SKM-1 (cell line): ENCODE data around the gene RALGPS1.

Experiments used
- DNase-seq: peaks from one replicate; lab custom pipeline; 2025; ENCODE audit not compliant: unreplicated experiment; lab: John Stamatoyannopoulos, UW

RALGPS1 gene

DNA sequence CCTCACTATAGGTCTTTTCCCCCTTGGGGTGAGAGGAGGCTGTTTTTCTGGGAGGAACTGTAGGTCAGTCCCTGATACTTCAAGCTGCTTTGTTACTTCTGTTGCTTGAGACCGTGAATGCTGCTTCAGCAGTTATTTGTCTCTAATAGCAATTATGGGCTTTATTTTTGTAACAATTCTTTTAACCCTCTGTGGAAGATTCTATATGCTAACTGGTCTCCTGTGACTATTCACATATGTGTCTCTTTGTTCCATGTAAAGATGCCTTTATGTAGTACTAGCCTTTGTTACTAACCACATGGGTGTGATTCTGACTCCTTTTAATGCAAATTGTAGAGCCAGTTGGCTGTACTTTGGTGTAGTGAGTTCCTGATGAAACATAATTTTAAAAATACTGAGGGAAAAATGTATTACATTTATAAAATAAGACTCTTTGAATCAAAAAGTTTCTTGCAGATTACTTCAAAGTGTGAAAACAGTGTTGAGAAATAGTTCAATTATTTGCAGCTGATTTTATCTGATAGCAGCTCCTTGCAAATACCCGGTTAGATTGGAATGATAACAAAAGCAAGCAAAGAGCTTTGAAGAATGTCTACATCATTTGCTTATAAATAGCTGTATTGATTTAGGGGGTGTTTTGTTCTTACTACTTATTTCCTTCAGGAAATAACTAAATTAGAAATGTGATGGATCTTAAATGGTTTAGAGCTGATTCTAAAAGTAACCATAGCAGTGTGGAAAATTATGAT lies 161.2 kb downstream of the RALGPS1 start:
- DNase-seq = no peak

DNA sequence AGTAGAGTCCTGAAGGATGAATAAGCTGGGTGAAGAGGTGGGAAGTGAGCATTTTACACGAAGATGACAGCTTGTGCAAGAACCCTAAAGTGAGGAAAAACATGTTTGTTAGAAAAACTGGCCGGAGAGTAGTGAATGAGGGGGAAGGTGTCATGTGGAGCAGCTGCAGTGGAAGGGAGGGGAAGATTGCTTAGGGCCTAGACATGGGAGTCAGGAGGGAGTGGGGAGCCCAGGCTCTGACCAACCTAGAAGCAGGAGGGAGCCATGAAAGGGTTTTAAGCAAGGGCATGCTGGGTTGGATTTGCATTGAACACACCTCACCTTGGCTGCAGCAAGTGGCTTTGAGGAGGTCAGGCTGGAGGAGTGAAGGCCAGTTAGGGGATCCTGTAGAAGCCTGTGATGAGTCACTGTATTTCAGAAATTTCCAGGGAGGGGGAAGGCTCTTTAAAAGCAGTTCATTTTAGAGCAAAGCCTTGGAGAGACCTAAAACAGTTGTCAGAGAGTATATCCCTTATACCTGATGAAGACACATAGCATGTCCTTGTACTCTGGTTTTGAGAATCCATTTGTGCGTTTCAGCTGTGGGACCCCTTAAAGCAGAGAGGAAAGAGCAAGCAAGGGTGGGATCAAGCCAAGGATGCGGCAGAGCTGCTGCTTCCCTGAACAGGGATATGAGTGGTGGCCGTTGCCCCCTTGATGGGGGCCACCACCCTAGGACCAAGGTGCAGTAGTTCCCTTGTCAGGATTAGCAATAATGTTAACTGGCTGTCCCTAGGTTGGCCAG lies 162.5 kb downstream of the RALGPS1 start:
- no peak for DNase-seq

DNA sequence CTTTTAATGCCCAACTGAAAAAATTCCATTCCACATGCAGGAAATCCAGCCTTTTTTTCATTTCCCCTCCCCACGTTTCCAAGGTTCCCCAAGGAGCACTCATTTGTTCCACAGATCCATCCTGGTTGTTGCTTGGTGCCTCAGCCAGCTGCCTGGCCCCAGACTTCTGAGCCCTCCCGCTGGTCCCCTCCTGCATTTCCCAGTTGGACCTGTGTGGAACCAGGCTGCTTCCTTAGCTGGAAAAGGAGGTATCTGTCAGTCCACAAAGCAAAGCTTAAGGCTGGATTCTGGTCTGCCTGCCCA lies 163.0 kb downstream of the RALGPS1 start:
- DNase-seq = no peak

DNA sequence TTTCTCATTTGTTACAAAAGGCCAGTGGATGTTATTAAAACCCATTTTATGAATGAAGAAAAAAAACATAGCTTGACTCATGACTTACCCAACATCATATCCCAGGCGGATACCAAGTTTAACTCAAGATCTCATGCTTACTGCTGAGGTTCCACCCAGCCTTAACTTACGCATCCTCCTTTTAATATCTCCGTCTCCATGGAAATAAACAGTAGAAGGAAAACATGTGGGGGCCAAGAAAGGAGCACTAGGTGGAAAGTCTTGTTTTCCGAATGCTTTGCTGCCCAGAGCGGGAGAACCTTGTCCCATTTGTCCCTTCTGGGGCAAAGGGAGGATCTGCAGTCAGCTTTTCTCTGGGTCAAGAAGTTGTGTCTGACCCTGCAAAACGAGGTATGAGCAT lies 163.8 kb downstream of the RALGPS1 start:
- DNase-seq = no peak

DNA sequence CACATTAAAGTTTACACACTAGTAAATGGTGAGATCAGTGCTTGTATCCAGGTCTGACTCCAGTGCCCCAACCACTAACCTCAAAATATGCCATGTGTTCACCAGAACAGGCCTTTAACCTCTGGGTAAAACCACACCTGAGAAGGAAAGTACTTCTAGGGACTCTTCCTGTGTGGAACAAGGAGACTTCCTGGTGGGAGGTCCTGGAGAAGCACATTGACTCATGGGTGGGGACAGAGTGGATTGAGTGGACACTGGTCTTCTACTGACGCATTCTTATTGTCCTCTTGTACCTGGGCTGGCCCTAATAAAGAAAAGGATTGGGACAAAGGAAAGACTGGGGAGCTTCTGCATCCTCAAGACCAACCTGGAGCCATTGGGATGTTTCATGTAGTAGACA lies 164.4 kb downstream of the RALGPS1 start:
- no peak for DNase-seq

DNA sequence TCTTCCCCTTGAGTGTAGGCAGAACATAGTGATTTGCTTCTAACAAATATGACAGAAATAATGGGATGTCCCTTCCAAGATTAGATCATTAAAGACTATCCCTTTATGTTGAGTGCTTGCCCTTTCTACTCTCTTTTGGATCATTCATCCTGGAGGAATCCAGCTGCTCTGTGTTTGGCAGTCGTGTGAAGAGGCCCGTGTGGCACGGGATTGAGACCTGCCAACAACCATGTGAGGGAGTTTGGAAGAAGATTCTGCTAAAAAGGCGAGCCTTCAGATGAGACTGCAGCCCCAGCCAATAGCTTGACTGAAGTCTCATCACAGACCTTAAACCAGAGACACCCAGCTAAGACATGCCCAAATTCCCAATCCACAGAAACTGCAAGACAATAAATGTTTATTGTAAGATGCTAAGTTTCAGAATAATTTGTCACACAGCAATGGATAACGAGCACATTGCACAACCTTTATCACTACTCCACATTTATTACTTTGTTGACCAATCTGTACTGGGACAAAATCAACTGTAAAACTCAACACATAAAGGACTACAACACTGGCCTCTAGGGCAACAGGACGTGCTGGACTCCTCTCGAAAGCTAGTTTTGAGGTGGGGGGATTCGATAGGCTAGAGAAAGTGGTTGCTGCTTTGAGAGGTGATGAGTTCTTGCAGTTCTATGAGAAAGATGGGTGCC lies 165.0 kb downstream of the RALGPS1 start:
- no peak for DNase-seq

DNA sequence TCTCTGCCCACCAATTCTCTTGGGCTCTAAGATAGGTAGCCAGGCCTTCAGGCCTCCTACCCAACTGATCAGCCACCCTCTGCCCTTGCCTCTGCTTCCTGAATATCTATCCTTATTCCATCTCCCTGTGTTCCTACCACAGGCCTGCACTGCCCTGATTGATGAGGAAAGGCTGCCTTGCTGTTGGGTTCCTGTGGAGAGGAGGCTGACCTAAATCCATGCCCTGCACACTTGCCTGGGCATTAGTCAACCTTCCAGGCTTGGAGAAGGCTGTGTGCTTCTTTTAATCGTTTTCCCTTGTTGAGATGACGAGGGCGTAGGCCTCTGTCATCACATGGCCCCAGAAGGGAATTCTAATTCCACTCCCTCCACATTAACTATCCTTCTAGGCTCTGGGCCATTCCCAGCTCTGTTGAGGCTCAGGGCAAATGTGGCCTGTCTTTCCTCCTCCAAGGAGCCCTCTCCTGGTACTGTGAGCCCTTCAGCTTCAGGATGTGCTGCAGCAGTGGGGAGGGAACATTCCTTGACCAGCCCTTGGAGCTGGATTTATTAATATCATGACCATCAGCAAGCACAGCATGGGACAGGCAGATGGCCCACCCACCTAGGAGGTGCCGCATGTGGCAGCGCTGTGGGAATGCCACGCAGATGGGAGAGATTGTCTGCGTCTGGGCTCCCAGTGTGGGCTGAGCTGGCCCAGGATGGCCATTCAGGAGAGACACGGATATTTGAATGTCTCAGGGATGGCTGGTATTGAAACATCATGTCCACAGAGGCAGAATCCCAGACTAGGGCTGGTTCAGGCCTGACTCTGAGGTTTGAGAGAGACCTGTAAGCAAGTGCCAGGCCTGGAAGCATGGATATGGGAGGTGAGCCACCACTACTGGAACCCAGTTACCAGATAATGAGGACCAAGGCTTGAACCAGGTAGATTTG lies 166.9 kb downstream of the RALGPS1 start:
- DNase-seq = no peak

DNA sequence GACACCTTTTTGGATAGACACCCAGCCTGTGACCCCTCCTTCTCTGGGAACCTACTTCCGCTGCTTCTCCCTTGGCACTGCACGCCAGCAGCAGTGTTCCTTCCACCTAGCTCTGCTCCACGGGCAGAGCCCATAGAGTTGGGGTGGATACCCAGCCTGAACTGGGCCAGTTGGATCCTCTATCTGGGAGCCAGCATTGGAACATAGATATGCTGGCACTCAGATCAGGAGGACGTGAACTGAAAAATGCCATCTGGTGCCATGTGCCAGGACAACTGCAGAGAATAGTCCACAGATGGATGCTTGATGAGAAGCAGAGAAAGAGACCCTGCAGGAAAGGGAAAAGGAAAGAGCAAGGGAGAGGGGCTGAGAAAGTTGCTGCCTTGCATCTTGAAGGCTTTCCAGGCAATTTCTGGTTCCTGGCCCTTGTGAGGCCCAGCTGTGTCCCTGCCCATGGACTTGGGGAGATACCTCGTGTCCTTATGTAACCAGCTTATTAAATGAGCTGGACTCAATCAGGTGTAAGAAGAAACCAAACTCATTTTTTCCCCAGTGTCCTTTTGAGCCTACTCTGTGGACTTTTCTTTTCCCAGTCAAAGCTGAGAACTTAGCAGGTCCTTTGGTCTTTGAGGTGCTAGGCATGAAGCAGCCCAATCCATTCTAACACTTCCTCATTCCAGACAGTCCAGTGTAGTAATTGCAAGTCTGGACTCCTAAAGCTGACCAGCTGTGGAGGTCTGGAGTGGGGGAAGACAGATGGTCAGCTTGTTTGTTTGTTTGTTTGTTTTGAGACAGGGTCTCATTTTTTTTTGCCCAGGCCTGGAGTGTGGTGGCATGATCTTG lies 168.8 kb downstream of the RALGPS1 start:
- no peak for DNase-seq

DNA sequence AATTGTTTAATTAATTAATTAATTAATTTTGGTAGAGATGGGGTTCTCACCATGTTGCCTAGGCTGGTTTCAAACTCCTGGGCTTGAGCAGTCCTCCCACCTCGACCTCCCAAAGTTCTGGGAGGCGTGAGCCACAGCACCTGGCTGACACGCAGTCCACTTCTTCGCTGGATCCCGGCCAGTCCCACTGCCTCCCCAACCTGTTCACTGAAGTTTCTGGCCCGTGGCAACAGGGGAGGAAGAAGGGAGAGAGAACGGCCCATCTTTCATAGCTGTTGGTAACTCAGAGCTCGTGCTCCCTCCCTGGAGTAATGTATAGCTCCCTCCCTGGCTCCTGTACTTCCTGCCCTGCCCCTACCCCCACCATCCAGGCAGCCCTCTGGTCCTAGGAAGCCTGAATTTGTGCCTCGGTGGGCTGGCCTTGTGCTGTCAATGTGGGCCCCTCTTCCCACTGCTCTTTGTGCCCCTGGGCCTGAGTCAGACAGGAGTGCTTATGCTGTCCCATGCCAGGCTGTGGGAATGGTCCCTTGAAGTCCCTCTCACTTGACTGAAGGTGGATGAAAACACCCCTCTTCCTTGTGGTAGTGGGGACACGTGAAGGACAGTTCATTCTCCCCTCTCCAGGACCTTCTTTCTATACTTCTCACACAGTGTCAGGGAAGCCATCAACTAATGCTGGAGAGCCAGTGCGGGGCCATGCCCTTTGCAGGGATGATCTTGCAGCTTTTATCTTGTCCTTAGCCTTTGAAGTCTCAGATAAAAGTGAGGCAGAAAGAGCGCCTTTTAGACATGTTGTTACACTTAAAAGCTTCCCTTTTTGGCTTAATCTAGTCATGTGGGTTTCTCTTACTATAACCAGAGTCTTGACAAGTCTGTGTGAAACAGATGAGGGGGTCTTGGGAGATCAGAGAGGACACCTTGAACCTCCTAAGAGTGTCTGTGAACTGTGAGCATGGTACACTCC lies 169.8 kb downstream of the RALGPS1 start:
- no peak for DNase-seq

DNA sequence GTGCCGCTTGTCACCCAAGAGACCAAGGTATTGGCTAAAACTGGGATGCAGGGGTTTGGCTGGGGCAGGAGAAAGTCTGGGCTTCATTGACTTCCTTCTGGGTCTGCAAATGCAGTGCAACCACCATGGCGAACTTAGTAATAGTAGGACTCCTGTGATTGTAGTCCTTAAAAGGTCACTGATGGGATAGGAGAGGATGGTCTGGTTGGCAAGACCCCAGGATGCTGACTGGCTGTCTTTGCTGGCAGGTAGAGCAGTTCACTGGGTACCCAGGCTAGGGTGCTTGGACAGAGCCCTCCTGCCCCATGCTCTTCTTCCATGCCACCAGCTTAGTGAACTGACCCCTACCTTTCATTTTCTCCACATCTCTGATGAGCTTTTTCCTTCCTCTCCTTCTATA lies 170.6 kb downstream of the RALGPS1 start:
- no peak for DNase-seq

DNA sequence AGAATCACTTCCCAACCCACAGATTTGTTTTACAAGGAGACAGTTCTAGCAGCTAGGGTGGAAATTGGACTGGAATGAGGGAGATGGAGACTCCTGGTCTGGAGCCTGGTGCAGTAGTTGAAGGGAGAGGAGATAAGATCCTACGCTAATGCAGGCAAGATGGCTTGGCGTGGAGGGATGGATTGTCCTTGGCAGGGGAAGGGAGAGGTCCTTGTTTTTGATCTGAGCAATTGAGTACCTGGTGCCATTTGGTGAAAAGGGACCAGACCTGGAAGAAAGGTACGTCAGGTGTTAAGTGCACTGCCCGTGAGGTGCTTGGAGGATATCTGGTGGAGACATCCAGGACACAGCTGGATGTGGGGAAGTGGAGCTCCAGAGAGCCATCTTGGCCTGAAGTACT lies 172.2 kb downstream of the RALGPS1 start:
- DNase-seq = no peak

DNA sequence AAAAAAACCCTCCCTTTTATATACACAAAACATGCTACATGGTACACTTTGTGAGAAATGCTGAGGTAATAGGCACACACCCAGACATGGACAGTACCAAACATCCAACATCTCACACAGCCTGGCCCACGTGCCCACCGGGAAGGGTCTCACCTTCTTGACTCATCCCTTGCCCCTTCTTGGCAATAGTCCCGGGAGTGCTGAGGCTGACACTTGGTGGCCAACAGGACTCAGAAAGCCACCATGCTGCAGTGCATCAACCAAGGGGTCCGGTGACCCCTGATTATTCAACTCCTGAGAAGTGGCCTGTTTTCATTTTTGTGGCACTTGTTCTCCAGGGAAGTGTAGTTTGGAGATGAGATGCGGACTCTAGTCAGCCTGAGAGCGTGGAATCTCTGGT lies 172.8 kb downstream of the RALGPS1 start:
- no peak for DNase-seq

DNA sequence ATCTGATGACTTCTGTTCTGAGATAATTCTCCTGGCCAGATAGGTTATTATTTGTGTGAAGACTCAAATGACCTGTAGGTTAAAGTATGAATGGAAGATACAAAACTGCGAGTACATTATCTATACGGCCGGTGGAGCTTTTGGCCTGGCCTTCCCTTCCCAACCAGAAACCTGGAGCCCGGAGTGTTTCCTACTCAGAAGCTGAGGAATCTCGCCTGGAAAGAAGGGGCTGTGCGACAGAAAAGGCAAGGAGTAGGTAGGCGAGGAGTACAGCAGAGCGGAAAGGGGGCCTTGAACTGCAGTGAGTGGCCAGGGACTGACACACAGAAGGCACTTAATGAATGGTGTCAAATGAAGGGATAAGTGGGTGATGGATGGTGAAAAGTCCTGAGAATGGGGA lies 173.3 kb downstream of the RALGPS1 start:
- no peak for DNase-seq

DNA sequence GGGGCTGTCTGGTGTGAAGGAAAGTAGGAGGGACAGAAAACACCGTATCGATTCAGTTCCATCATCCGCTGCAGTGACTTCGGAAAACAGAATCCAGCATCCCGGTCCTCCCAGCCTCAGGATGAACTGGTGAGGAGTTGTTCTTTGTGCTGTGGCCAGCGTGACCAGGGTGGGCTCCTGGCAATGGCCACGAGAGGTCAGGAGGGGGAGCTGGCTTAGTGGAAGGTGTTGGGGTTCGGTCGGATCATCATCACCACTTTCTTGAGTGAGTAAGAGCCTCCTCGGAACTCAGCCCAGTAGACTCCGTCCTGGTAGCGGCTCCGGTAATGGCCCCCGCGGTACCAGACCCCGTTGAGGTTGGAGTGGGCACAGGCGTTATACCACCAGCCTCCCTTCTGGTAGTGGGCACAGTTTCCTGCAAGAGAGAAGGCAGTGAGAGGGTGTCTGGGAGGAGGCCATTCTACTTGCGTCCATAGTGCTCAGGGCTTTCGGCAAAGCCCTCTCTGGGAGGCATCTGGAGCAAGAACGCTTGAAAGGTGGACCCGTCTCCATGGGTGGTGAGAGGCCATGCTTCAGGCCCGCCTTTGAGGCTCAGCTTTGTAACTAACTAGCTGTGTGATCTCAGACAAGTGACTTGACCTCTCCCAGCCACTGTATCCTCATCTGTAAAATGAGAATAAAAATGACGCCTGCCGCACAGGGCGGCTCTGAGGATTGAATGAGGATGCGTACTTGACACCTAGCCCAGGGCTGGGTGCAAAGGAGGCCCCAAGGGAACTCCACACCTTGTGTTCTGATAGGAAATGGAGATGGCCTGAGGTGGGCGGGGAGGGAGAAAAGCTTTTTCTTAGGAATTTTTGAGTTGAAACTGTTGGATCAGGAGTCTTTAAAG lies 174.4 kb downstream of the RALGPS1 start:
- DNase-seq = no peak

DNA sequence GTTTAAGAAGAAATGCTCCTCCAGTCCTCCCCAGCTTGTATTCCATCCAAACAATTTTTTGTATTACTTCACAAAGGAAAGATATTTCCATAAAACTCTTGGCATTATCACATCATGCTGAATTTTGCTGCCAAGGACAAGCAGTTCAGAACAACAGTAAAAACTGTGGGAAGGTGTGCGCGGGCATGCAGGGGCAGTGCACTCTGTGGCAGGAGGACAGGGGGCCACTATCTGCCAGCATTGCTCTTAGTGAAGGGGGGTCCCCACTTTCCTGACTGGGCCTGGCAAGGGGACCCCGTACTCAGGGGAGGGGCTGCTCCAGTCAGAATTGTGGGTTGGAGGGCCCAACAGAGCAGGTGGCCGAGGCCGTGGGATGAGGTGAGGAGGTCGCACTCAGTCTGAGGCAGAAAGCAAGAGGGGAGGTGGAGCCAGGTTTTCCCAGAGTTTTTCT lies 175.1 kb downstream of the RALGPS1 start:
- DNase-seq = no peak

DNA sequence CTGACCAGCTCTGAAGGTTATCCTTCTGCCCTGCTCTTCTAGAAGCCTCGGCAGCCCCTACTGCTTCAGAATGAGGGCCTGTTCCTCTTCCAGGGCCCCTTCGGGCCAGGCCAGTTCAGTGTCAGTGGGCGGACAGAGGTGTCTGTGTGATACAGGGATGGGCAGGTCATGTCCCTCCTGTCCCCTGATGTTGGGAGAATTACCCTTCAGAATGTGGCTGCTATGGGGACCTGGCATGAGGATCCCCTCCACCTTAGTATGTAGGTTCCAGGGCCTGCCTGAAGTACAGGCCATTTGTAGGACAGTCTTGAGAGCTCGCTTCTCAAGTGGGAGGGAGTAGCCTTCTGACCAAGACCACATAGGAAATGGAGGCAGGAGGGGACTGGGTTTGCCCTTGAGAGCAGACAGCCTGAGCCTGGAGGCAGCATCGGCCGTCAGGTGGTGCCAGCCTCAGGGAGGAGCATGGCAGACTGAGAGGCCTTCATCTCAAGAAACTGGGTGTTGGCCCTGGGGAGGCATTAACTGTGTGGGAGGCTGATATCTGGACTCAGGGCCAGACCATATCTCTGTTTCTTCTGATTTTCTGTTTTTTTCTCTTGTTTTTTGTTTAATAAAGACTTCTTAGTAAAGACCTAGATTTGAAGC lies 175.9 kb downstream of the RALGPS1 start:
- DNase-seq = no peak

DNA sequence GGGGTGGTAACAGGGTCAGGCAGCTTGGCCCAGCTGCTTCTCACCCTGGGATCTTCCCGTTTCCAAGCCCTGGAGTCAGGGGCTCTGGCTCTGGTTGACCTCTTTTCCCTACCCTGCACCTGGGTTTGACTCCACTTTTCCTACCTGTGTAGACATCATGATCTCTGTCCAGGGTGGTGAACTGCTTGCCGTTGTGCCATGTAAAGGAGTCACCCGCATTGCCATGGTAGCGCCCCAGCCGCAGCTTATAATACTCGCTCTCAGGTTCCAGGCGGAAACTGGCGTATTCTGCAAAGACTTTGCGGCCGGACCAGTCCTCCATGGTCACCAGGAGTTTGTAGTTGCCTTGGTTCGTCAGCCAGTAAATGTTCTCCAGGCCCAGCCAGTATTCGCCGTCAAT lies 176.9 kb downstream of the RALGPS1 start:
- DNase-seq = no peak
